Measurements from ENCODE around the gene AGAP3. TPM values are rescaled to one million over a fixed set of nuclear protein-coding genes. Genes with fewer than 3 reads are reported as not detected.

The AGAP3 gene
- total and polyA plus RNA-seq, 2 of the 4 experiments (the other 2 are of a cell fraction), result 35.3 to 93.9 TPM

GRCh38 chr7:151083824-151084160 is 2.5 kb upstream of the AGAP3 start:
- peak overlapping the region; percentile 88 for H3K4me2 ChIP-seq (ENCODE audit: low read depth, low read length)
- peak overlapping the region; percentile 59 to 85; a peak in 3 of 4 replicates for H4K8ac ChIP-seq (ENCODE audit: low read depth in 2 of 2, low read length in 2 of 2)
- peak overlapping the region; percentile 91 for H2AFZ ChIP-seq (replicated peaks; ENCODE audit: low read length, poor library complexity)
- H3K27ac ChIP-seq (ENCODE audit: insufficient read depth, low read length), result no peak overlapping the region; the same call in 1 of the 2 replicates
- no peak overlapping the region for H2BK20ac ChIP-seq (ENCODE audit: low read depth, low read length)
- DNase-seq (no peak), ATAC-seq (ENCODE audit: low read depth) (no peak)
- peak overlapping the region; percentile 75 for H3K4me3 ChIP-seq (ENCODE audit: insufficient read depth, low read depth, low read length)
- dilution Hi-C loops (cut with HindIII; ENCODE audit: low sequenced_read_pairs, unreplicated experiment) (no loop called here), in situ Hi-C loops (cut with MboI; ENCODE audit: low sequenced_read_pairs) (no loop called here), intact Hi-C loops (cut with micrococcal nuclease) (no loop called here)
- CTCF ChIA-PET, result no interaction called here
- peak overlapping the region; percentile 77 for H2AK9ac ChIP-seq (replicated peaks; ENCODE audit: low read depth, low read length, poor library complexity)
- H3K9me1 ChIP-seq (ENCODE audit: insufficient read depth, low read length), result peaks cover 6% of the 10 kb centered on the region; the same call in 1 of the 2 replicates
- H3K27me3 ChIP-seq (ENCODE audit: control insufficient read depth, insufficient read depth, low read length), result no peaks in the 10 kb centered on the region
- H4K91ac ChIP-seq (ENCODE audit: insufficient read depth, low read depth, low read length), result 0 out of 2 replicates have a peak overlapping the region, but pooled peaks have one; percentile 37
- H3K18ac ChIP-seq (ENCODE audit: low read depth, low read length), result no peak overlapping the region
- H3K79me1 ChIP-seq (ENCODE audit: low read depth in 1 of 2, low read length in 2 of 2), result peaks cover 10 to 44% of the 10 kb centered on the region in 2 experiments; a peak in 3 of 4 replicates
- H2BK5ac ChIP-seq (ENCODE audit: low read depth, low read length, poor library complexity, severe bottlenecking), result no peak overlapping the region
- no peaks in the 10 kb centered on the region; the same call in 1 of the 2 replicates for H3K36me3 ChIP-seq (ENCODE audit: control insufficient read depth, insufficient read depth, low read length)
- no peaks in the 10 kb centered on the region for H3K9me3 ChIP-seq (ENCODE audit: control insufficient read depth, insufficient read depth, low read length)
- no peak overlapping the region for H3K56ac ChIP-seq (ENCODE audit: extremely low read depth, insufficient read depth, low read length)
- H3K4me1 ChIP-seq (ENCODE audit: control insufficient read depth, insufficient read depth, low read length), result peaks cover 32% of the 10 kb centered on the region
- no peak overlapping the region for H2BK15ac ChIP-seq (ENCODE audit: low read depth, low read length)
- H3K9ac ChIP-seq (ENCODE audit: low read depth, low read length), result 0 out of 2 replicates have a peak overlapping the region, but pooled peaks have one; percentile 2
- H3K23ac ChIP-seq (ENCODE audit: low read depth, low read length), result 0 out of 2 replicates have a peak overlapping the region, but pooled peaks have one; percentile 17
- H2AK5ac ChIP-seq (ENCODE audit: low read depth, low read length), result peak overlapping the region; percentile 54
- H4K20me1 ChIP-seq (ENCODE audit: insufficient read depth, low read length), result peaks cover 18% of the 10 kb centered on the region
- no CpG with 5 or more reads among the region's 3 CpGs for WGBS, 2 experiments (ENCODE audit: extremely low coverage in 2 of 2, insufficient read length in 1 of 2)
- no peak overlapping the region for H4K5ac ChIP-seq (ENCODE audit: low read depth, low read length)
- H3K4ac ChIP-seq (ENCODE audit: low read depth, low read length), result peak overlapping the region; percentile 50; the same call in 1 of the 2 replicates
- BruUV-seq (replicated peaks), result no TSS peak
- TF ChIP-seq MAZ (IDR thresholded peaks at IDR 0.05; ENCODE audit: borderline replicate concordance, low read depth, low read length) (no peak), USF2 (IDR thresholded peaks at IDR 0.05; ENCODE audit: low read depth, low read length) (no peak), CEBPB (IDR thresholded peaks at IDR 0.05; ENCODE audit: low read depth, low read length) (no peak), POLR2A (IDR thresholded peaks at IDR 0.05; ENCODE audit: low read depth, low read length) (no peak), SMC3 (IDR thresholded peaks at IDR 0.05; ENCODE audit: low read depth, low read length) (no peak)
- H3K14ac ChIP-seq (replicated peaks; ENCODE audit: low read depth, low read length), result no peak overlapping the region
- peak overlapping the region; percentile 4; the same call in 1 of the 2 replicates for H2BK120ac ChIP-seq (ENCODE audit: low read depth, low read length)
- POLR2A ChIA-PET (ENCODE audit: unreplicated experiment), result no interaction called here
